CD14-positive monocyte (primary cell): ENCODE measurements around the gene DCANP1. TPM values are rescaled to one million over a fixed set of nuclear protein-coding genes. Genes with fewer than 3 reads are reported as not detected.

Experiments used
- DNase-seq, 3 donors: peaks; one replicate each; pipeline ENCODE4 v3.0.0-alpha.2; 2011 to 2022
- H2AFZ ChIP-seq: 2 replicates; pipeline ENCODE4 v1.6.0; 2012; ENCODE audit warnings: mild to moderate bottlenecking, low read depth, low read length, inconsistent platforms; ENCODE audit not compliant: insufficient read depth, poor library complexity, severe bottlenecking
- H3K27ac ChIP-seq, 2 donors: 1 replicate in 1 of 2; 2 replicates in 1 of 2; pipeline ENCODE4 v1.5.1; 2012 to 2013; ENCODE audit warnings: low read length in 2 of 2, control low read depth in 1 of 2, inconsistent platforms in 1 of 2, low read depth in 1 of 2, mild to moderate bottlenecking in 1 of 2
- H3K27me3 ChIP-seq, 2 donors: one replicate each; pipeline versions ENCODE4 v1.6.0 to v1.6.1; 2011 to 2013; ENCODE audit warnings: low read length in 2 of 2; ENCODE audit not compliant: control insufficient read depth in 2 of 2, insufficient read depth in 2 of 2
- H3K36me3 ChIP-seq, 2 donors: replicated peaks in 1 of 2; 1 replicate in 1 of 2; 2 replicates in 1 of 2; pipeline versions ENCODE4 v1.5.1 to v1.6.1; 2012 to 2013; ENCODE audit warnings: low read length in 2 of 2, control low read depth in 1 of 2, inconsistent platforms in 1 of 2, mild to moderate bottlenecking in 1 of 2; ENCODE audit not compliant: insufficient read depth in 2 of 2, control insufficient read depth in 1 of 2
- H3K4me1 ChIP-seq, 2 donors: 1 replicate in 1 of 2; 2 replicates in 1 of 2; pipeline versions ENCODE4 v1.5.1 to v1.6.1; 2012 to 2013; ENCODE audit warnings: low read length in 2 of 2, control low read depth in 1 of 2, inconsistent platforms in 1 of 2, mild to moderate bottlenecking in 1 of 2, moderate library complexity in 1 of 2; ENCODE audit not compliant: insufficient read depth in 2 of 2, control insufficient read depth in 1 of 2
- H3K4me2 ChIP-seq: replicated peaks from 2 replicates; pipeline ENCODE3; 2012; ENCODE audit warnings: low read length, moderate library complexity, mild to moderate bottlenecking; ENCODE audit not compliant: poor library complexity, severe bottlenecking; ENCODE audit errors: extremely low read depth
- H3K4me3 ChIP-seq, 3 experiments: fragments of 200-600 bp in 1 of 3; sonication (generic) in 1 of 3; replicated peaks in 1 of 3; 1 replicate in 2 of 3; 2 replicates in 1 of 3; pipeline ENCODE4 v1.5.1; 2011 to 2013; ENCODE audit warnings: low read length in 3 of 3, mild to moderate bottlenecking in 3 of 3, control low read depth in 2 of 3, low read depth in 2 of 3, inconsistent platforms in 1 of 3, moderate library complexity in 1 of 3
- H3K79me2 ChIP-seq: 2 replicates; pipeline ENCODE4 v1.6.0; 2012; ENCODE audit warnings: mild to moderate bottlenecking, control low read depth, inconsistent platforms, low read length, moderate library complexity; ENCODE audit not compliant: insufficient read depth
- H3K9ac ChIP-seq: 2 replicates; pipeline ENCODE4 v1.6.0; 2017; ENCODE audit warnings: low read length, mild to moderate bottlenecking; ENCODE audit not compliant: insufficient read depth, poor library complexity, severe bottlenecking
- H3K9me3 ChIP-seq, 2 donors: replicated peaks in 1 of 2; 1 replicate in 1 of 2; 2 replicates in 1 of 2; pipeline versions ENCODE4 v1.5.1 to v1.6.1; 2012 to 2013; ENCODE audit warnings: low read length in 2 of 2, control low read depth in 1 of 2; ENCODE audit not compliant: control insufficient read depth in 1 of 2, insufficient read depth in 1 of 2
- H4K20me1 ChIP-seq: 2 replicates; pipeline ENCODE4 v1.6.0; 2012; ENCODE audit warnings: mild to moderate bottlenecking, low read length, control low read depth, moderate library complexity; ENCODE audit not compliant: insufficient read depth
- H3K27ac Mint-ChIP-seq, 7 donors: one replicate each; pipeline ENCODE4 v1.8.0; 2020; ENCODE audit warnings: mild to moderate bottlenecking in 7 of 7, mixed read lengths in 7 of 7, moderate library complexity in 6 of 7, inconsistent platforms in 2 of 7
- H3K27me3 Mint-ChIP-seq, 3 donors: one replicate each; pipeline ENCODE4 v1.8.0; 2021 to 2022; ENCODE audit warnings: low read depth in 3 of 3, mild to moderate bottlenecking in 3 of 3, mixed read lengths in 3 of 3, moderate library complexity in 3 of 3, inconsistent platforms in 1 of 3
- H3K36me3 Mint-ChIP-seq, 2 donors: one replicate each; pipeline ENCODE4 v1.8.0; 2020; ENCODE audit warnings: mixed read lengths in 2 of 2, inconsistent platforms in 1 of 2, mild to moderate bottlenecking in 1 of 2
- H3K4me1 Mint-ChIP-seq: one replicate; pipeline ENCODE4 v1.8.0; 2020; ENCODE audit warnings: mild to moderate bottlenecking, mixed read lengths
- H3K4me3 Mint-ChIP-seq, 2 donors: one replicate each; pipeline ENCODE4 v1.8.0; 2020; ENCODE audit warnings: mild to moderate bottlenecking in 2 of 2, mixed read lengths in 2 of 2, moderate library complexity in 1 of 2
- H3K9me3 Mint-ChIP-seq, 7 donors: one replicate each; pipeline ENCODE4 v1.8.0; 2020 to 2022; ENCODE audit warnings: mixed read lengths in 7 of 7, mild to moderate bottlenecking in 6 of 7, moderate library complexity in 6 of 7, inconsistent platforms in 2 of 7
- WGBS: methylation state at CpG from one replicate; pipeline ENCODE4 v1.1.5; 2013; ENCODE audit warnings: missing lambda C conversion rate; ENCODE audit not compliant: insufficient coverage; 5-methylcytosine and 5-hydroxymethylcytosine counted together
- intact Hi-C, 2 donors: fragments of 100-400 bp; cut with micrococcal nuclease; formaldehyde crosslinking; loops; one replicate each; pipeline versions ENCODE4 v1.15.0 to v1.15.1; 2023
- polyA plus RNA-seq, 3 donors: library from polyadenylated mRNA; depleted of rRNA in 1 of 3; unstranded in 2 of 3; stranded (reverse) in 1 of 3; fragments of 300-500 nt in 2 of 3; fragments of >200 nt in 1 of 3; fragmentation: Illumina TruSeq in 2 of 3; gene quantifications; 1 replicate in 2 of 3; 2 replicates in 1 of 3; pipeline ENCODE4 v1.2.3, GENCODE V29; 2012 to 2021
- TF ChIP-seq, protein P1 (sequence below): fragments of 200-600 bp; IDR thresholded peaks from one replicate; pipeline ENCODE4 v1.8.0; 2022; ENCODE audit warnings: antibody characterized with exemption, mild to moderate bottlenecking

The DCANP1 gene
- polyA plus RNA-seq, 3 donors = 0.14 to 0.85 (median 0.15) TPM

DNA sequence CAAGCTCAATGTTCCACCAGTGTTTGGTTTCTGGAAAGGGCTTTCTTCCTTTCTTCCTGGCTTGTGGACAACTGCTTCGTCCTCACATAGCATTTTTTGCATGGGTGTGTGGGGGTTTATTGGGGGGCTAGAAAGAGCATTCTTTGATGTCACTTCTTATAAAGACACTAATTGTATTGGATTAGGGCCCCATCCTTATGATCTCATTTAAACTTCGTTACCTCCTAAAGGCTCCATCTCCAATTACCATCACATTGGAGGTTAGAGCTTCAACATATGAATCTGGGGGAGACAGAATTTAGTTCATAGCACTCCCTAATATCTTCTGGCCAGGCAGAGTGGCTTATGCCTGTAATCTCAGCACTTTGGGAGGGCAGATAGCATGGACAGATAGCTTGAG lies 42.1 kb downstream of the DCANP1 start:
- Mint-ChIP-seq H3K27ac (no peak overlapping the region), H3K9me3 (peaks cover 0 to 10% (median 5%) of the 10 kb centered on the region in 7 donors), H3K27me3 (no peaks in the 10 kb centered on the region), H3K4me3 (no peak overlapping the region), H3K36me3 (peaks cover 0 to 3% of the 10 kb centered on the region in 2 donors), H3K4me1 (peaks cover 10% of the 10 kb centered on the region)
- TF ChIP-seq, protein P1, sequence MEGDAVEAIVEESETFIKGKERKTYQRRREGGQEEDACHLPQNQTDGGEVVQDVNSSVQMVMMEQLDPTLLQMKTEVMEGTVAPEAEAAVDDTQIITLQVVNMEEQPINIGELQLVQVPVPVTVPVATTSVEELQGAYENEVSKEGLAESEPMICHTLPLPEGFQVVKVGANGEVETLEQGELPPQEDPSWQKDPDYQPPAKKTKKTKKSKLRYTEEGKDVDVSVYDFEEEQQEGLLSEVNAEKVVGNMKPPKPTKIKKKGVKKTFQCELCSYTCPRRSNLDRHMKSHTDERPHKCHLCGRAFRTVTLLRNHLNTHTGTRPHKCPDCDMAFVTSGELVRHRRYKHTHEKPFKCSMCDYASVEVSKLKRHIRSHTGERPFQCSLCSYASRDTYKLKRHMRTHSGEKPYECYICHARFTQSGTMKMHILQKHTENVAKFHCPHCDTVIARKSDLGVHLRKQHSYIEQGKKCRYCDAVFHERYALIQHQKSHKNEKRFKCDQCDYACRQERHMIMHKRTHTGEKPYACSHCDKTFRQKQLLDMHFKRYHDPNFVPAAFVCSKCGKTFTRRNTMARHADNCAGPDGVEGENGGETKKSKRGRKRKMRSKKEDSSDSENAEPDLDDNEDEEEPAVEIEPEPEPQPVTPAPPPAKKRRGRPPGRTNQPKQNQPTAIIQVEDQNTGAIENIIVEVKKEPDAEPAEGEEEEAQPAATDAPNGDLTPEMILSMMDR = no peak
- Histone ChIP-seq H3K27me3 (no peaks in the 10 kb centered on the region), H3K36me3 (no peaks in the 10 kb centered on the region), H3K4me1 (peaks cover 8% of the 10 kb centered on the region in 2 donors), H3K4me3 (no peak overlapping the region), H3K79me2 (peaks cover 13% of the 10 kb centered on the region), H3K9me3 (no peaks in the 10 kb centered on the region), H4K20me1 (no peaks in the 10 kb centered on the region), H2AFZ (no peak overlapping the region), H3K27ac (no peak overlapping the region), H3K9ac (no peak overlapping the region), H3K4me2 (no peak overlapping the region)
- DNase-seq = no peak
- WGBS = no CpG with 5 or more reads among the region's 2 CpGs
- intact Hi-C loops = no loop called here

DNA sequence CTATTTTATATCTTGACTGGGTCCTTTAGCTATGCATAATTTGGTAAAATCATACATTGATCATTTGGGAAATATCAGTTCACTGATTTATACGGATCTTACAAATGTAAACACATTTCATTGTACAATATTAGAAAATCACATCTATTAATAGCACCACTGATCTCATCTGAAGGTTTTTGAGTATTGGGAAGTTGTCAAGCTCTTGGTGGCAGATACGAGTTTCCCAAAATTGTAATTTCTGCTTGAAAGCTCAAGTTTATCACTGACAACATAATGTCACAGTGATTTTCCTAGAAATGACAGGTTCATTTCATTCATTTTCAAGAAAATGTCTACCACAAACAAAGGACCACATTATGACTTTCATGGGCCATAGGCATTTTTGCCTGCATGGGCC lies 45.1 kb downstream of the DCANP1 start:
- Histone ChIP-seq H3K4me1 (peaks cover 28 to 29% of the 10 kb centered on the region in 2 donors), H3K4me2 (no peak overlapping the region), H3K79me2 (peaks cover 43% of the 10 kb centered on the region), H3K9me3 (no peaks in the 10 kb centered on the region), H3K9ac (no peak overlapping the region), H3K4me3 (no peak overlapping the region), H3K27me3 (no peaks in the 10 kb centered on the region), H3K27ac (no peak overlapping the region), H4K20me1 (peaks cover 11% of the 10 kb centered on the region), H3K36me3 (no peaks in the 10 kb centered on the region), H2AFZ (no peak overlapping the region)
- WGBS = no CpG with 5 or more reads among the region's 2 CpGs
- intact Hi-C loops = no loop called here
- H3K4me1 Mint-ChIP-seq = peaks cover 28% of the 10 kb centered on the region
- H3K36me3 Mint-ChIP-seq = peaks cover 5 to 10% of the 10 kb centered on the region in 2 donors
- H3K27ac Mint-ChIP-seq = no peak overlapping the region
- H3K9me3 Mint-ChIP-seq = peaks cover 0 to 10% (median 5%) of the 10 kb centered on the region in 7 donors
- TF ChIP-seq, protein P1 = no peak
- no peaks in the 10 kb centered on the region for H3K27me3 Mint-ChIP-seq
- H3K4me3 Mint-ChIP-seq = no peak overlapping the region
- DNase-seq = no peak
